GM23248 (cell line): Measurements from ENCODE around the gene CFL2. TPM values are rescaled to one million over a fixed set of nuclear protein-coding genes. Genes with fewer than 3 reads are reported as not detected.

Experiments
- DNase-seq: peaks from one replicate; pipeline ENCODE4 v3.0.0-alpha.2; 2015
- H2AFZ ChIP-seq: fragments of 200-600 bp; sonication (generic); 2 replicates; pipeline ENCODE4 v1.6.1; 2016; ENCODE audit warnings: antibody characterized with exemption
- H3F3A ChIP-seq: fragments of 200-600 bp; sonication (generic); 2 replicates; pipeline ENCODE4 v1.6.1; 2016; ENCODE audit warnings: mild to moderate bottlenecking, antibody characterized with exemption, mixed run types; ENCODE audit not compliant: insufficient read depth
- H3K27ac ChIP-seq: fragments of 200-600 bp; sonication (generic); 2 replicates; pipeline ENCODE4 v1.5.1; 2016; ENCODE audit warnings: mild to moderate bottlenecking
- H3K27me3 ChIP-seq: fragments of 200-600 bp; sonication (generic); replicated peaks from 2 replicates; pipeline ENCODE4 v1.6.1; 2016; ENCODE audit warnings: mild to moderate bottlenecking; ENCODE audit not compliant: insufficient read depth
- H3K36me3 ChIP-seq: fragments of 200-600 bp; sonication (generic); 2 replicates; pipeline ENCODE4 v1.6.1; 2016; ENCODE audit warnings: low read depth, mild to moderate bottlenecking
- H3K4me1 ChIP-seq: fragments of 200-600 bp; sonication (generic); 2 replicates; pipeline ENCODE4 v1.6.1; 2016; ENCODE audit warnings: mild to moderate bottlenecking; ENCODE audit not compliant: insufficient read depth
- H3K4me2 ChIP-seq: fragments of 200-600 bp; sonication (generic); one replicate; pipeline ENCODE4 v1.6.1; 2016; ENCODE audit warnings: mild to moderate bottlenecking; ENCODE audit not compliant: unreplicated experiment
- H3K4me3 ChIP-seq: fragments of 200-600 bp; sonication (generic); 2 replicates; pipeline ENCODE4 v1.5.1; 2016; ENCODE audit warnings: mild to moderate bottlenecking
- H3K79me2 ChIP-seq: fragments of 200-600 bp; sonication (generic); 2 replicates; pipeline ENCODE4 v1.6.1; 2016; ENCODE audit warnings: mild to moderate bottlenecking; ENCODE audit not compliant: insufficient read depth
- H3K9ac ChIP-seq: fragments of 200-600 bp; sonication (generic); 2 replicates; pipeline ENCODE4 v1.6.1; 2016; ENCODE audit warnings: mild to moderate bottlenecking
- H3K9me2 ChIP-seq: fragments of 200-600 bp; sonication (generic); 2 replicates; pipeline ENCODE4 v1.6.1; 2016; ENCODE audit warnings: mixed run types, mild to moderate bottlenecking, moderate library complexity; ENCODE audit not compliant: insufficient read depth
- H3K9me3 ChIP-seq: fragments of 200-600 bp; sonication (generic); one replicate; pipeline ENCODE4 v1.6.1; 2017; ENCODE audit warnings: low read depth
- H4K20me1 ChIP-seq: fragments of 200-600 bp; sonication (generic); 2 replicates; pipeline ENCODE4 v1.6.0; 2016; ENCODE audit not compliant: insufficient read depth
- EZH2 ChIP-seq: fragments of 200-600 bp; sonication (generic); IDR thresholded peaks from 2 replicates; pipeline ENCODE4 v1.6.1; 2018; ENCODE audit warnings: antibody characterized with exemption, mild to moderate bottlenecking; ENCODE audit not compliant: insufficient read depth, poor library complexity, severe bottlenecking
- EZH2phosphoT487 ChIP-seq: fragments of 200-600 bp; sonication (generic); IDR thresholded peaks from 2 replicates; pipeline ENCODE4 v1.6.1; 2018; ENCODE audit warnings: antibody characterized with exemption, moderate library complexity, mild to moderate bottlenecking, low read depth; ENCODE audit not compliant: insufficient read depth
- in situ Hi-C: fragments of 300-500 bp; cut with MboI; formaldehyde crosslinking; loops from 2 replicates; pipeline ENCODE4 v1.15.0; 2020
- polyA plus RNA-seq: library from polyadenylated mRNA; unstranded; fragments of >200 nt; fragmentation: Nextera tagmentation; extraction: Ambion mirVana; gene quantifications from 2 replicates; pipeline ENCODE4 v1.2.1, GENCODE V29; 2016
- small RNA-seq: library from RNA; depleted of rRNA; stranded (forward); fragments of <200 nt; gene quantifications from one replicate; pipeline ENCODE3, GENCODE V24; 2014; ENCODE audit warnings: low read depth, low replicate concordance
- total RNA-seq: library from RNA; depleted of rRNA; stranded (reverse); fragments of >200 nt; shearing (Covaris generic); gene quantifications from 2 replicates; pipeline ENCODE4 v1.2.3, GENCODE V29; 2014; rRNA removed

CFL2 gene
- total and polyA plus RNA-seq, 2 experiments from 2014 or later = 103 to 183 TPM

DNA sequence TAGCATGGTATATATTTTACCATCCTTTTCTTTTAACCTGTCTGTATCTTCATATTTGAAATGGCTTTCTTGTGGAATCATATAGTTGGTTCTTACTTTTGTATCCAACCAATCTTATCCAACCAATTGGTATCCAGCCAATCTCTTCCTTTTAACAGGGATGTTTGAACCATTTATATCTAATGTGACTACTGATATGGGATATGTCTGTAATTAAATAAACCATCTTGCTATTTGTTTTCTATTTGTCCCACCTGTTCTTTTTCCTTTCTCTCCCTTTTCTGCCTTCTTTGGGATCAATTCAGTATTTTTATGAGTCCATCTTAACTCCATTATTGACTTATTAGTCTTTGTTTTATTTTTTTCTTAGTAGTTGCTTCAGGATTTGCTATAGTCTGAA, 53.6 kb downstream of the CFL2 start:
- Histone ChIP-seq H3K79me2 (no peaks in the 10 kb centered on the region), H3K9ac (no peak overlapping the region), H3K4me3 (no peak overlapping the region), H2AFZ (no peak overlapping the region), H3K36me3 (no peaks in the 10 kb centered on the region), H3K27me3 (no peaks in the 10 kb centered on the region), H3K4me1 (peaks cover 5% of the 10 kb centered on the region), H4K20me1 (no peaks in the 10 kb centered on the region), H3K4me2 (no peak overlapping the region), H3K9me2 (no peaks in the 10 kb centered on the region), H3K9me3 (no peaks in the 10 kb centered on the region), H3K27ac (no peak overlapping the region), H3F3A (no peaks in the 10 kb centered on the region)
- DNase-seq = no peak
- no peak for TF ChIP-seq EZH2phosphoT487
- no peak for TF ChIP-seq EZH2
- in situ Hi-C loops = no loop called here

Small RNA genes within 50 kb of the gene (small RNA-seq; reads per million reads assigned to genes)
- gene RNU6-1261P = not detected

Other genes starting within 250 kb of the CFL2 start
- gene EAPP, start 174.9 kb downstream of the CFL2 start, total RNA-seq = 42.7 and 43.0 TPM in 2 replicates
- gene EAPP, start 174.9 kb downstream of the CFL2 start, polyA plus RNA-seq = 55.5 and 56.1 TPM in 2 replicates
- 213 and 287 TPM in 2 replicates for gene SNX6, start 84.4 kb downstream of the CFL2 start, total RNA-seq
- 187 and 191 TPM in 2 replicates for gene SNX6, start 84.4 kb downstream of the CFL2 start, polyA plus RNA-seq
- gene BAZ1A, start 160.8 kb upstream of the CFL2 start, total RNA-seq = 12.4 and 13.8 TPM in 2 replicates
- gene BAZ1A, start 160.8 kb upstream of the CFL2 start, polyA plus RNA-seq = 9.4 and 9.6 TPM in 2 replicates